NCI-H774 (cell line): ENCODE data around the gene TMEM69.
"Not testable (repeated sequence)": the region's sequence is repeated elsewhere in the genome, so short reads cannot be mapped to it uniquely, and the experiment has no call there.

Experiments
- DNase-seq: peaks from one replicate; lab custom pipeline; 2025; lab: John Stamatoyannopoulos, UW

TMEM69 gene

DNA sequence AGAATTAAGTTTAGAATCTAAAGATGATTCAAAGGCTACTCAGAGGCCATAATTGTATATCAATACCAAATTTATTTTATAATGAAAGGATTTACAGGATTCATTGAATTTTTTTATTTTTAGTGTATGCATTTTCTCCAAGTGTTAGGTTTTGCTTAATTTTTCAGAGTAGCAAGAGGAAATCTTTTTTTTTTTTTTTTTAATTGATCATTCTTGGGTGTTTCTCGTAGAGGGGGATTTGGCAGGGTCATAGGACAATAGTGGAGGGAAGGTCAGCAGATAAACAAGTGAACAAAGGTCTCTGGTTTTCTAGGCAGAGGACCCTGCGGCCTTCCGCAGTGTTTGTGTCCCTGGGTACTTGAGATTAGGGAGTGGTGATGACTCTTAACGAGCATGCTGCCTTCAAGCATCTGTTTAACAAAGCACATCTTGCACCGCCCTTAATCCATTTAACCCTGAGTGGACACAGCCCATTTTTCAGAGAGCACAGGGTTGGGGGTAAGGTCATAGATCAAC lies 51.7 kb downstream of the TMEM69 start:
- DNase-seq: not testable (repeated sequence)
